ENCODE data around the gene DYRK1B.
A peak's percentile ranks its signal among the peaks of the same experiment; 100 is the strongest.

DYRK1B gene

GRCh38 chr19:39871362-39871761, 37.4 kb upstream of the DYRK1B start:
- DNase-seq (no peak), ATAC-seq (no peak)
- no peaks in the 10 kb centered on the region for H3K9me3 Mint-ChIP-seq
- H3K36me3 Mint-ChIP-seq (ENCODE audit: low read depth), result no peaks in the 10 kb centered on the region
- no peak overlapping the region for H3K4me3 Mint-ChIP-seq
- no peak overlapping the region for H3K27ac Mint-ChIP-seq
- H3K27me3 Mint-ChIP-seq, result no peaks in the 10 kb centered on the region
- H3K4me1 Mint-ChIP-seq, result no peaks in the 10 kb centered on the region

- ATAC-seq, result no peak
- H3K36me3 Mint-ChIP-seq (ENCODE audit: low read depth), result no peaks in the 10 kb centered on the region
- H3K9me3 Mint-ChIP-seq, result no peaks in the 10 kb centered on the region
- H3K27ac Mint-ChIP-seq, result no peak overlapping the region
- DNase-seq, result no peak
- no peaks in the 10 kb centered on the region for H3K27me3 Mint-ChIP-seq
- H3K4me3 Mint-ChIP-seq, result no peak overlapping the region
- no peaks in the 10 kb centered on the region for H3K4me1 Mint-ChIP-seq
Measured at GRCh38 chr19:39870171-39870971, 36.4 kb upstream of the DYRK1B start.

- Mint-ChIP-seq H3K36me3 (ENCODE audit: low read depth) (no peaks in the 10 kb centered on the region), H3K9me3 (no peaks in the 10 kb centered on the region), H3K27me3 (no peaks in the 10 kb centered on the region), H3K4me3 (no peak overlapping the region), H3K4me1 (no peaks in the 10 kb centered on the region), H3K27ac (no peak overlapping the region)
- no peak for DNase-seq
- ATAC-seq, result no peak
Measured at GRCh38 chr19:39867952-39868351, 34.0 kb upstream of the DYRK1B start.

GRCh38 chr19:39867133-39867532, 33.2 kb upstream of the DYRK1B start:
- no peak overlapping the region for H3K27ac Mint-ChIP-seq
- H3K4me1 Mint-ChIP-seq, result no peaks in the 10 kb centered on the region
- no peaks in the 10 kb centered on the region for H3K9me3 Mint-ChIP-seq
- no peak for DNase-seq
- H3K27me3 Mint-ChIP-seq, result no peaks in the 10 kb centered on the region
- no peak overlapping the region for H3K4me3 Mint-ChIP-seq
- H3K36me3 Mint-ChIP-seq (ENCODE audit: low read depth), result no peaks in the 10 kb centered on the region
- no peak for ATAC-seq

GRCh38 chr19:39865953-39866352, 32.0 kb upstream of the DYRK1B start:
- Mint-ChIP-seq H3K4me1 (no peaks in the 10 kb centered on the region), H3K27me3 (no peaks in the 10 kb centered on the region), H3K36me3 (ENCODE audit: low read depth) (no peaks in the 10 kb centered on the region), H3K27ac (no peak overlapping the region), H3K4me3 (no peak overlapping the region), H3K9me3 (no peaks in the 10 kb centered on the region)
- DNase-seq, result no peak
- ATAC-seq, result no peak

- H3K36me3 Mint-ChIP-seq (ENCODE audit: low read depth), result no peaks in the 10 kb centered on the region
- no peak for ATAC-seq
- H3K4me3 Mint-ChIP-seq, result no peak overlapping the region
- H3K27me3 Mint-ChIP-seq, result no peaks in the 10 kb centered on the region
- H3K4me1 Mint-ChIP-seq, result no peaks in the 10 kb centered on the region
- H3K27ac Mint-ChIP-seq, result no peak overlapping the region
- DNase-seq, result no peak
- H3K9me3 Mint-ChIP-seq, result no peaks in the 10 kb centered on the region
Measured at GRCh38 chr19:39865186-39865585, 31.2 kb upstream of the DYRK1B start.

- Mint-ChIP-seq H3K9me3 (no peaks in the 10 kb centered on the region), H3K36me3 (ENCODE audit: low read depth) (no peaks in the 10 kb centered on the region), H3K27ac (no peak overlapping the region), H3K27me3 (no peaks in the 10 kb centered on the region), H3K4me3 (no peak overlapping the region), H3K4me1 (no peaks in the 10 kb centered on the region)
- ATAC-seq (no peak), DNase-seq (no peak)
Measured at GRCh38 chr19:39864118-39864517, 30.2 kb upstream of the DYRK1B start.

GRCh38 chr19:39858541-39858940, 24.6 kb upstream of the DYRK1B start:
- no peak overlapping the region for H3K27ac Mint-ChIP-seq
- no peak overlapping the region for H3K4me3 Mint-ChIP-seq
- H3K36me3 Mint-ChIP-seq (ENCODE audit: low read depth), result no peaks in the 10 kb centered on the region
- no peak for ATAC-seq
- H3K27me3 Mint-ChIP-seq, result no peaks in the 10 kb centered on the region
- no peaks in the 10 kb centered on the region for H3K9me3 Mint-ChIP-seq
- no peaks in the 10 kb centered on the region for H3K4me1 Mint-ChIP-seq
- no peak for DNase-seq

GRCh38 chr19:39852882-39853281, 18.9 kb upstream of the DYRK1B start:
- ATAC-seq, result no peak
- no peaks in the 10 kb centered on the region for H3K9me3 Mint-ChIP-seq
- no peaks in the 10 kb centered on the region for H3K4me1 Mint-ChIP-seq

GRCh38 chr19:39850892-39851291, 16.9 kb upstream of the DYRK1B start:
- no peak overlapping the region for H3K4me3 Mint-ChIP-seq
- DNase-seq, result no peak
- ATAC-seq, result no peak

More at GRCh38 chr19:39852882-39853281, 18.9 kb upstream of the DYRK1B start:
- DNase-seq, result no peak
- Mint-ChIP-seq H3K4me3 (no peak overlapping the region), H3K27me3 (no peaks in the 10 kb centered on the region), H3K27ac (no peak overlapping the region), H3K36me3 (ENCODE audit: low read depth) (no peaks in the 10 kb centered on the region)

GRCh38 chr19:39848392-39848791, 14.4 kb upstream of the DYRK1B start:
- DNase-seq (no peak), ATAC-seq (no peak)
- H3K4me3 Mint-ChIP-seq, result no peak overlapping the region
- peaks cover 21% of the 10 kb centered on the region for H3K36me3 Mint-ChIP-seq (ENCODE audit: low read depth)
- H3K27ac Mint-ChIP-seq, result no peak overlapping the region
- H3K9me3 Mint-ChIP-seq, result no peaks in the 10 kb centered on the region
- peaks cover 29% of the 10 kb centered on the region for H3K4me1 Mint-ChIP-seq
- H3K27me3 Mint-ChIP-seq, result no peaks in the 10 kb centered on the region

More at GRCh38 chr19:39850892-39851291, 16.9 kb upstream of the DYRK1B start:
- Mint-ChIP-seq H3K4me1 (peaks cover 9% of the 10 kb centered on the region), H3K27me3 (no peaks in the 10 kb centered on the region), H3K27ac (no peak overlapping the region), H3K36me3 (ENCODE audit: low read depth) (peaks cover 3% of the 10 kb centered on the region), H3K9me3 (no peaks in the 10 kb centered on the region)

GRCh38 chr19:39847525-39847924, 13.6 kb upstream of the DYRK1B start:
- no peak overlapping the region for H3K27ac Mint-ChIP-seq
- peaks cover 28% of the 10 kb centered on the region for H3K36me3 Mint-ChIP-seq (ENCODE audit: low read depth)
- no peaks in the 10 kb centered on the region for H3K9me3 Mint-ChIP-seq

GRCh38 chr19:39846678-39847486, 12.9 kb upstream of the DYRK1B start:
- no peak for ATAC-seq
- H3K4me3 Mint-ChIP-seq, result peak overlapping the region; percentile 97
- H3K9me3 Mint-ChIP-seq, result no peaks in the 10 kb centered on the region
- H3K27ac Mint-ChIP-seq, result peak overlapping the region; percentile 97
- peaks cover 31% of the 10 kb centered on the region for H3K36me3 Mint-ChIP-seq (ENCODE audit: low read depth)
- H3K4me1 Mint-ChIP-seq, result peaks cover 44% of the 10 kb centered on the region
- DNase-seq, result no peak
- no peaks in the 10 kb centered on the region for H3K27me3 Mint-ChIP-seq

More at GRCh38 chr19:39847525-39847924, 13.6 kb upstream of the DYRK1B start:
- Mint-ChIP-seq H3K4me3 (no peak overlapping the region), H3K27me3 (no peaks in the 10 kb centered on the region), H3K4me1 (peaks cover 37% of the 10 kb centered on the region)
- DNase-seq (no peak), ATAC-seq (no peak)

GRCh38 chr19:39845933-39846677, 12.1 kb upstream of the DYRK1B start, which contains the start of gene FBL:
Gene FBL, minus strand, starts transcription at chr19:39846379. Its CDS starts 79 bp downstream, at chr19:39846300.
- Mint-ChIP-seq H3K4me3 (peak within 1 kb of the TSS; percentile 97), H3K9me3 (no peaks in the 10 kb centered on the region), H3K4me1 (peaks cover 51% of the 10 kb centered on the region), H3K36me3 (ENCODE audit: low read depth) (peaks cover 32% of the 10 kb centered on the region), H3K27ac (peak within 1 kb of the TSS; percentile 97), H3K27me3 (no peaks in the 10 kb centered on the region)
- peak; percentile 99 for DNase-seq
- peak; percentile 88 for ATAC-seq
